Mesenteric fat pad (tissue), 1 donor: ENCODE results near the gene RASGEF1C. TPM values are rescaled to one million over a fixed set of nuclear protein-coding genes. Genes with fewer than 3 reads are reported as not detected.

ENCODE experiments used
- DNase-seq: peaks from one replicate; pipeline ENCODE4 v3.0.0-alpha.2; 2020; ENCODE audit warnings: low spot score
- total RNA-seq: library from RNA; stranded (reverse); fragmentation: NEBNext Ultra II Directional; extraction: Animal tissue kit (Norgen Biotek cat#: 25700); gene quantifications from one replicate; pipeline ENCODE4 v1.2.1, GENCODE V29; 2021
- donor health status: DM: yes; HTN: yes; CAD: no.

The RASGEF1C gene
- total RNA-seq, 1 donor from 2014 or later = not detected

- DNase-seq = no peak
These were observed 87.1 kb downstream of the RASGEF1C start for GRCh38 chr5:180121826-180122413.

DNA sequence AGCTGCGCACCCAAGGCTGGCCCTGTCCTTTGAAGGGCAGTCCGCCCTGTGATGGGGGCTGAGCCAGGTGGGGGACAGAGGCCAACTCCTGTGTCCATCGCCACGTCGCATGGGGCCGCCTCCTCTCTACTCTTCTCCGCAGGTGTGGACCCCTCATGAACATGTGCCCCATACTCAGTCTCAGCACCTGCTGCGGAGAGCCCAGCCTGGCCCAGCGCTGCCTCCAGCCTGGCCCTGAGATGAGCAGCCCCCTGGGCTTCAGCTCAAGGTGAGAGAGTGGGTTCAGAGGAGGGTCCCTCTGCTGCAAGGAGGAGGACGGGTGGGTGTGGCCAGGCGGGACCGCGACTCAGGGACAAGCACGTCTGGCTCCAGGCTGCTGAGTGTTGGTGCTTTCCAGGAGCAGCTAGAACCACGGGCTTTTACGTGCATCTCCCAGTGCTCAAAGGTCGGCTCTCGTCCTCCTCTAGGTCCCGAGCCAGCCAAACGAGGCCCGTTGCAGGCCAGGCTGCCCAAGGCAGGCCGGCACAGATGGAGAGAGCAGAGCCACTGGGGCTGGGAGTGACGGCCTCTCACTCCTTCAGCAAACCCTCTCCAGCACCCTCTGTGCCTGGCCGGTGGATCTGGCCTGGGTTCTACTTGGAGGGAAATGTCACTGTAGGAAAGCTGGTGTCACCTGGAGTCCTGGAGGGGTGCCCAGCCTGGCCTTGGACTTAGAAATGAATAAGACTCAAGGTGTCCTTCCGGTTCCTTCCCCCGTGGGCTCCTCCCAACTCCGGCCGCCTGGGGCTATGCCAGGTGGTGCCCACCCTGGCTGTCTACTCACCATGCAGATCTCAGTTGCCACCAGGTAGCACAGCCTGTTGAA is 88.5 kb downstream of the RASGEF1C start:
- DNase-seq = peak; percentile 88

DNA sequence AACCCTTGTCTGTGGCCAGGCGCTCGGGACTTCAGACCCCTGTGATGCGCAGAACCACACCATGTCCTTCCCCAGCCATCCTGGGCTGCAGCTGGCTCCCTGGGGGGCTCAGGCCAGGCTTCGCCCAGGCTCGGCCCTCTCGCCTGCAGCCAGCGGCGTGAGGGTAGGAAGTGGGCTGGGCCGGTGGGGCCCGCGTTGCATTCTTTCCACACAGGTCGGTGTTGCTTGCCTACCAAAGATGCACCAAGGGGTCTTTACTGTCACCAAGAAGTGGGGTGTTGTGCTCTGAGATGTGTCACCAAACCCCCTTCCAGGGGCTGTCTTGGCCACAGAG is 89.1 kb downstream of the RASGEF1C start:
- no peak for DNase-seq

GRCh38 chr5:180119031-180119902 is 89.7 kb downstream of the RASGEF1C start:
- peak; percentile 81 for DNase-seq

DNA sequence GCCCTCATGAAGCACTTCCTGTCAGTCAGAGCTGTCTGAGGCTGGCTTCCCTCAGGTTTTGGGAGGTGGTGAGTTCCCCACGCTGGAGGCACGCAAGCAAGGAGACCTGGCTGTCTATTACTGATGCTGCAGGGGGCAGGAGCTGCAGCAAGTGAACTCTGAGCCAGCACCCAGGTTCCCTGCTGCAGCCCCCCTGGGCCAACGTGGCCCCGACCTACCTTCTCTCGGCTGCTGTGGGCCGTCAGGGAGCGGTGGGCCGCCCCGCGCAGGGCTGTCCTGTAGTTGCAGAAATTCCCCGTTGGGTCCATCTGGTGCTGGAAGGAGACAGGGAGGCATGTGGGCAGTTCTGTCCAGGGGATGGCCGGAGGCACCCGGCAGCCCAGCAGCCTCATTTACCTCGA is 90.6 kb downstream of the RASGEF1C start:
- DNase-seq = peak; percentile 59

GRCh38 chr5:180117000-180117725 is 91.8 kb downstream of the RASGEF1C start:
- peak; percentile 57 for DNase-seq

DNA sequence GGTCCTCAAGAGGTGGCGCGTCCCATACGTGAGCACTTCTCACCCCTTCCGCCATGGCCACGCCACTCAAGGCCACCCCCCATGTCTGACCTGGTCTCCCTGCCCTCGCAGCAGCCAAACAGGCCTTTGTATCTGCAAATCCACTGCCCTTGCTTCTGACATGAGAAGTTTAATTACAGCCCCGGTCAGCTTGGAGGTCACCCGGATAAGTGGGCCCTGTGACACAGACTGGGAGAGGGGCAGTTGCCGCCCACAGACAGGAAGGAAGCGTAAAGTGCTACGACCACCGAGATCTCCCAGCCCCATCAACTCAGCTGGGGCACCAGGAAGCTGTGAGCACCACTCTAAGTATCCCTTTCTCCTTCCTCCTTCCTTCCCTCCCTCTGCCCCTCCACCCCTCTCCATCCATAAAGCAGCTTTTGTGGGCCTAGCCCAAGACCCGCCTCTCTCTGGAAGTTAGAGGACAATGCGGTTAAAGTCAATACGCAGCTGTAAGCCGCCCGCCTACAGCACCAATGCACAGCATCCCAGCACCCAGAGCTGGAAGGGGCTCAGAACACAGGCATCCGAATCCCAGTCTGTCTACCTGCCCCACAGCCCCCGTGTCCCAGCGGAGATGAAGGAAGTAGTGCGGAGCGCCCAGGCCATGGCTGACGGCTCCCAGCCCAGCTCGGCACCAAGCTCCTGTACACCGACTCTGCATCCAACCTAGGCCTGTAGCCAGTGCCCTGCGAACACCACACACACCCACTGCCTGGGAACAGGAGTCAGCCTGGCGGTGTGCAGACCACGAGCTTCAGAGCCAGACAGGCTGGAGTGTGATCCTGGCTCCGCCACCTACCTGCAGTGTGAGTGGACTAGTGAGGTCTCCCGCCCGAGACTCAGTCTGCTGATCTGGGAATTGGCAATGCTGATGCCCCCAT is 92.7 kb downstream of the RASGEF1C start:
- peak; percentile 86 for DNase-seq

DNA sequence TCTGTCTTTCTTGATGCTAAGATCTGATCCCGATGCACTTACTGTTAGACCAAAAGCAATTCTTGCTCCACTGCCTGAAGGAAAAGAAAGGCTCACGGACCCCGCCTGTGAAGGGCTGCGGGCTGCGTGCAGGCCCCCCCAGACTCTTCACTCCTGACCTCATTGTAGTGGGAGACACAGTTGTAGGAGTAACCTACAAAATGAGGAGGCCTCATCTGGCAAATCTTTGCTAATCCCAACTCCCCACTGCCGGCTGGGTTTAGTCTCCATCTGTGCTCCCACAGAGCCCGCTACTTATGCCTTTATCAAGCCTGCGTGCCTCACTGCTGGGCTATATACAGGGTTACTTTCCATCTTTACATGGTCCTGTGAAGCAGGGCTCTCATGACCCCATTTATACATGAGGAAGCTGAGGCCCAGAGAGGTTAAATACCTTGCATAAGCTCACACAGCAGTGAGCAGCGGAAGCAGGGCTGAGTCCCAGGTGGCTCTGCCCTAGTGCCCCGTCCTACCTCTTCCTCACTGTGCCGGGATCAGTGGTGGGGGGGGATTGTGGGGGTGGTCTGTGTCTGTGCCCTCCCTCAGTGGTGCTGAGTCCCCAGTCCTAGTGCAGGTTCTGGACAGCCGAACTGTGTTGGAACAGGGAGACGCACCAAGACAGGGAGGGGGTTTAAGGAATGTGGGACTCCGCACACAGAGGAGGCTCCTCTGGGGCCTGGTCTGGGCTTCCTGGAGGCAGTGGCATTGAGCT is 93.5 kb downstream of the RASGEF1C start:
- peak; percentile 57 for DNase-seq

GRCh38 chr5:180114304-180115003 is 94.6 kb downstream of the RASGEF1C start:
- DNase-seq = peak; percentile 89

GRCh38 chr5:180113660-180114303 is 95.2 kb downstream of the RASGEF1C start:
- peak; percentile 75 for DNase-seq

DNA sequence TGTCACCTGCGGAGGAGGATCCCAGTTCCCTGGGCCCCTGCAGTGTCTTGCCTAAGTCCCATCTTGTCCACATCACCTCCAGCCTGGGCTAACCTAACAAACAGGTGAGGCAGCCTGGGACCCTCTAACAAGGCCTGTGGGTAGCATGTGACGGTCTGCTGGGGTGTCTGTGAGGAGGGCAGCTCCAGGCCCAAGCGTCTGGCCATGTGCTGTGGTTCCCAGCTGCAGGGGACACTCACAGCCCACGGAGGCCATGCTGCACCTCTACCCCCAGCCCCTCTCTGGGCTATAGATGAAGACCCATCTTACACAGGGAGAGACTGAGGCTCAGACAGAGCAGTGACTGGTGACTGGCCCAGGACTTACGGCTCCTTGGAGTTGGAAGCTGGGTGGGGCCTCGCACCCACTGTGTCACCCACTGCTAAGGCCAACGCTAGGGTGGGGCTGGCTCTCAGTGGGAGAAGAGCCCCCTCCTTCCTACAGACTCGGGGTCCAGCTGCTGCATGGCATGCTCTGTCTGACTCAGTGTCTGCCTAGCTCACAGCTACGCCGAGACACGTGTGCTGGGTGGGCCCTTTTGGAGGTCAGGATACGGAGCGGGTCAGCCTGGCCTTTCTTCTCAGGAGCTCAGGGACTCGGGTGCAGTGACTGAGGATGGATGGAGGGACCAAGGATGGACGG is 96.7 kb downstream of the RASGEF1C start:
- peak; percentile 60 for DNase-seq

DNA sequence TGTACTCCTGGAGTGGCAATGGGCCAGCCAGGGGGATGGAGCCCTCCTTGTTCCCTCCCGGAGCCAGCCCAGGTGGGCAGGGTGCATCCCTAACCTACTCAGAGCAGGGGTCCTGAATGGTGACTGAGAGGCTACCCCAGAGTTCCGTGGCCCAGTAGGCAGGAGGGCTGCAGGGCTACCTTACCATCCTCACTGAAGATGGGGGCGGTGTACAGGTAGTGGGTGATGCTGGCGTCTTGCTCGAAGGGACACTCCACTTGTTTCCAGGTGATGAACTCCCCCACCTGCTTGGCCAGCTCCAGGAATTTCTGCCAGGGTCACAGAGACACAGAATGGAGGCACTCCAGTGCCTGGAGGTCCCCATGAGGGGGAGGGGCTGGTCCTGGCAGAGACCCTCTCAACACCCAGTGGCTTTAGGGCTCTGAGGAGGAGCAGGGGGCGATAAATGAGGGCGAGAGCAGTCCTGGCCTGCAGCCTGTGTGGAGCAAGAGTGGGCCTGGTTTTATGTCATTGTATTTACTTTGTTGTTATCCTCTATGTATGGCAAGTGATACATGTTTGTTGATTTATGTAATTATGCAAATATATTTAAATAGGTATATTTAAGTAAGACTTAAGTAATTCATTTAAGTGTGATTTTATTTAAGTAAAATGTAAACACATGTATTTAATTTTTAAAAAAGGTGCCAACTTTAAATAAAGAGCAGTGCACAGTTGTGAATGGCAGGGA is 97.6 kb downstream of the RASGEF1C start:
- DNase-seq = peak; percentile 86

DNA sequence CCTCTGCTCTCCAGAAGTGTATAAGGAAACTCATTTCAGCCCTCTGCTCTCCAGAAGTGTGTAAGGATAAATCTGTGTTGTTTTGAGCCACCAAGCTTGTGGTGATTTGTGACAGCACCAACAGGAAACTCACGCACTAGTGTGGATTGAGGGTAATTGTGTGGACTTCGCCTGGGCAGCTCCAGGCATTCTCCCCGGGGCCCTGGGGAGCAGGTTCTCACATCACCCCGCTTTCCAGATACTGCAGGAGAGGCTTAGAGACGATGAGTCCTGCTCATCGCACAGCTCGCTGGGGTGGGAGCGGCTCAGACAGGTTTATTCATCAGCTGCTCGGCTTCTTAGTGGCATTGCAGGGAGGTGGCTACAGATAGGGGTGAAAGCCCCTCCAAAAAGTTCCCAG is 99.1 kb downstream of the RASGEF1C start:
- peak; percentile 39 for DNase-seq

GRCh38 chr5:180107005-180107404 is 102.0 kb downstream of the RASGEF1C start:
- DNase-seq = no peak

DNA sequence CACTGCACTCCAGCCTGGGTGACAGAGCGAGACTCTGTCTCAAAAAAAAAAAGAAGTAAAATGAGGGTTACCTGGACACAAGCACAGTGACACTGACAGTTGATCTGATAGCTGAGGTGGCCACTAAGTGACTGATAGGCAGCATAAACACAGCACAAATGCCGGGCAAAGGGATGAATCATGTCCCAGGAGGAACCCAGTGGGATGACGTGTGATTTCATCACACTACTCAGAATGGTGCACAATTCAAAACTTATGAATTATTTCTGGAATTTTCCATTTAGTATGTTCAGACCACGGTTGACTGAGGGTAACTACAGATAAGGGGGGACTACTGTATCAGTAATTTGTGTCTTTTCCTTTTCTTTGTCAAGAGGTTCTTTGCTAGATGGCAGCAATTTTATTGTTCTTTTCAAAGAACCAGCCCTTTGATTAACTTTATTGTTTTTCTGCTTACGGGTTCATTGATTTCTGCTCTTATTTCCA is 103.1 kb downstream of the RASGEF1C start:
- peak; percentile 5 for DNase-seq

DNA sequence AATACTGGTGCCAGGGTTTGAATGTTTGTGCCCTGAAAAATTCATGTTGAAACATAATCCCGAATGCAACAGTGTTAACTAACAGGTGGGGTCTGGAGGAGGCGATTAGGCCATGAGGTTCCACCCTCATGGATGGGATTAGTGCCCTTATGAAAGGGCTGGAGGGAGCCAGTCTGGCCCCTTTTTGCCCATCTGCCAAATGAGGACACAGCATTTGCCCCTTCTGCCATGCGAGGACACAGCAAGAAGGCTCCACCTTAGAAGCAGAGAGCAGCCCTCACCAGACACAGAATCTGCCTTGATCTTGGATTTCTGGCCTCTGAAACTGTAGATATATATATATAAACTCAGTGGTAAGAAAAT is 104.9 kb downstream of the RASGEF1C start:
- DNase-seq = peak; percentile 8
